IMR-90 (cell line): Measurements from ENCODE around the gene ADAMTS9.

Experiments used
- CEBPB ChIP-seq: IDR thresholded peaks from 2 replicates; pipeline ENCODE4 v1.6.1; 2012; ENCODE audit warnings: low read depth, low read length, improper control_type of control experiment
- CHD1 ChIP-seq: IDR thresholded peaks from 2 replicates; pipeline ENCODE4 v1.6.1; 2012; ENCODE audit warnings: low read depth, low read length, improper control_type of control experiment
- CTCF ChIP-seq: conservative IDR thresholded peaks from 2 replicates; pipeline ENCODE4 v1.5.1; 2012; ENCODE audit warnings: mild to moderate bottlenecking, low read depth, low read length, improper control_type of control experiment
- FOS ChIP-seq: fragments of 150-350 bp; IDR thresholded peaks from 2 replicates; pipeline ENCODE4 v1.6.1; 2016; ENCODE audit warnings: low read depth, low read length
- MXI1 ChIP-seq: IDR thresholded peaks from 2 replicates; pipeline ENCODE4 v1.6.1; 2012; ENCODE audit warnings: low read depth, mild to moderate bottlenecking, low read length, moderate library complexity, borderline replicate concordance
- POLR2A ChIP-seq: IDR thresholded peaks from 2 replicates; pipeline ENCODE4 v1.6.1; 2012; ENCODE audit warnings: mild to moderate bottlenecking, low read depth, low read length
- RCOR1 ChIP-seq: IDR thresholded peaks from 2 replicates; pipeline ENCODE4 v1.6.1; 2012; ENCODE audit warnings: mild to moderate bottlenecking, low read length, improper control_type of control experiment; ENCODE audit not compliant: insufficient replicate concordance
- RFX5 ChIP-seq: IDR thresholded peaks from 2 replicates; pipeline ENCODE4 v1.8.0; 2012; ENCODE audit warnings: low read depth, mild to moderate bottlenecking, low read length, moderate library complexity
- USF2 ChIP-seq: fragments of 150-350 bp; IDR thresholded peaks from 2 replicates; pipeline ENCODE4 v1.6.1; 2017; ENCODE audit warnings: mild to moderate bottlenecking, antibody characterized with exemption, low read length, low read depth

GRCh38 chr3:64556046-64556445 lies 131.8 kb downstream of the ADAMTS9 start:
- TF ChIP-seq CTCF (no peak), POLR2A (no peak), RCOR1 (no peak), FOS (no peak), MXI1 (no peak), CHD1 (no peak), RFX5 (no peak), USF2 (no peak), CEBPB (no peak)
